Stimulated activated CD8-positive, alpha-beta memory T cell treated with anti-CD3 and anti-CD28 coated beads, Interleukin-4, amount 100 ng/mL, for 1 hour (primary cell): ENCODE measurements around the gene ATP8B3.

Experiments
- DNase-seq, 2 donors: peaks; one replicate each; pipeline ENCODE4 v3.0.0-alpha.2; 2020; ENCODE audit warnings: low read depth in 2 of 2, low spot score in 1 of 2

The ATP8B3 gene

GRCh38 chr19:1746401-1747284, 65.4 kb downstream of the ATP8B3 start:
- DNase-seq, result no peak

GRCh38 chr19:1745589-1746031, 66.5 kb downstream of the ATP8B3 start:
- DNase-seq, result no peak

- no peak for DNase-seq
These were observed 67.1 kb downstream of the ATP8B3 start for GRCh38 chr19:1744822-1745563.

- no peak for DNase-seq
These were observed 67.9 kb downstream of the ATP8B3 start for GRCh38 chr19:1744133-1744665.

- no peak for DNase-seq
These were observed 68.9 kb downstream of the ATP8B3 start for GRCh38 chr19:1742989-1743696.

- no peak for DNase-seq
These were observed 72.0 kb downstream of the ATP8B3 start for GRCh38 chr19:1739960-1740629.

- DNase-seq, result no peak
These were observed 75.1 kb downstream of the ATP8B3 start for GRCh38 chr19:1736927-1737326.

GRCh38 chr19:1736280-1736679, 75.8 kb downstream of the ATP8B3 start:
- no peak for DNase-seq

GRCh38 chr19:1734321-1734966, 77.6 kb downstream of the ATP8B3 start:
- no peak for DNase-seq
